DMS 273 (cell line): Measurements from ENCODE around the gene PCDHB11.
"Not testable (repeated sequence)": the region's sequence is repeated elsewhere in the genome, so short reads cannot be mapped to it uniquely, and the experiment has no call there.

Experiments used
- DNase-seq: peaks from one replicate; lab custom pipeline; 2025; ENCODE audit not compliant: unreplicated experiment; lab: John Stamatoyannopoulos, UW

Gene PCDHB11

DNA sequence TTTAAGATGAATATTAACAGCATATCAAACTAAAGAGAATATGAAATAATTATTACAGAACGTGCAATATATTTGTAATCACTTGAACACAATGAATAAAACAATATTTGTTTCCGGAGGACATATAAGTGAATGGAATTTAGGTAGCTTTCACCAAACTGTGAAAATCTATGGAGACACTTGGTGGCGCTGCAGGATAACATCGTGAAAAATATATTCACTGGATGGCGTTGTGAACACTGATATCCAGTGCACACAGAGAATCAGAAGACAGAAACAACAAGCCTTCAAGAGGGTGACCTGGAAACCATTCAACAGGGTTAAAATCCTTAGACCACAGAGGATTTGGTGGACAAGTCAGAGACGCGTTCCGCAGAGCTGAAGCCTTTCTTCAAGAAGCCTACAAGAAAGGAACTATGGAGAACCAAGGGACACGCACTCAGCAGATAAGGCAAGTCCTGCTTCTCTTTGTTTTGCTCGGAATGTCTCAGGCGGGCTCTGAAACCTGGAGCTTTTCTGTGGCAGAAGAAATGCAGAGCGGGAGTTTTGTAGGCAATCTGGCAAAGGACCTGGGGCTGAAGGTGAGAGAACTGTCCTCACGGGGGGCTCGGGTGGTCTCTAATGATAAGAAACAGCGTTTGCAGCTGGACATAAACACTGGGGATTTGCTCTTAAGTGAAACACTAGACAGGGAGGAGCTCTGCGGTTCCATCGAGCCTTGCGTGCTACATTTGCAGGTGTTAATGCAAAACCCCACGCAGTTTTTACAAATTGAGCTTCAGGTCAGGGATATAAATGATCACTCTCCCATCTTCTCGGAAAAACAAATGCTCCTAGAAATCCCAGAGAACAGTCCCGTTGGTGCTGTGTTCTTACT is at the start of gene PCDHB11:
PCDHB11 (plus strand) TSS at position 269 of the 877 bp plus-strand sequence; CDS start at position 417, 148 bp downstream.
- DNase-seq: peak; percentile 60

DNA sequence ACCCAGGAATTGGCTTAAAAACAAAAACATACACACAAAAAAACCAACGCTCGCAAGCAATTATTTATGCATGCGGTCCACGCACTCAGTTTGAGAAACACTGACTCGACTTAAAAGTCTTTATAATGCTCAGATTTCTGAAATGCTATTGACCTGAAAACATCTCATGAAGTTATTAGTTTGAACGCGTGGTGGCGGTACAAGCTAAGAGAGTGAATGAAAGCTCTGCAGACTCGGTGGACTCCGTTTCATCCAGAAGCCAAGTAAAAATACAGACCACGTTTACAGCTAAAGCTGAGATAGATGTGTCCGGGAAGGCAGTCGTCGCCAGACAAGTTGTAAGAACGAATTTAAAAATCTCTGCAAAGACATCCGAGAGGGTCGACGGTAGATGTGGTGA is 49.6 kb upstream of the PCDHB11 start, which contains the start of gene PCDHB6:
PCDHB6 (plus strand) TSS at position 246 of the 400 bp plus-strand sequence. CDS start 201 bp downstream, outside the sequence.
- peak; percentile 1 for DNase-seq

DNA sequence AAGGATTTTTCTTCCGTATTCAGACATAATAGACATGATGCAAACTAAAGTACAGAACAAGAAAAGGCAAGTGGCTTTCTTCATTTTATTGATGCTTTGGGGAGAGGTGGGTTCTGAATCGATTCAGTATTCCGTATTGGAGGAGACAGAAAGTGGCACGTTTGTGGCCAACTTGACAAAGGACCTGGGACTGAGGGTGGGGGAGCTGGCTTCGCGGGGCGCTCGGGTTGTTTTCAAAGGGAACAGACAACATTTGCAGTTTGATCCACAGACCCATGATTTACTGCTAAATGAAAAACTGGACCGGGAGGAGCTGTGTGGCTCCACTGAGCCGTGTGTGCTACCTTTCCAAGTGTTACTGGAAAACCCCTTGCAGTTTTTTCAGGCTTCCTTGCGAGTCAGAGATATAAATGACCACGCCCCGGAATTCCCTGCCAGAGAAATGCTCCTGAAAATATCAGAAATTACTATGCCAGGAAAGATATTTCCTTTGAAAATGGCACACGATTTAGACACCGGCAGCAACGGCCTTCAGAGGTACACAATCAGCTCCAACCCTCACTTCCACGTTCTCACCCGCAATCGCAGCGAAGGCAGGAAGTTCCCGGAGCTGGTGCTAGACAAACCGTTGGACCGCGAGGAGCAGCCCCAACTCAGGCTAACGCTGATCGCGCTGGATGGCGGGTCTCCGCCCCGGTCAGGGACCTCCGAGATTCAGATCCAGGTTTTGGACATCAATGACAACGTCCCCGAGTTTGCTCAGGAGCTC is 49.0 kb upstream of the PCDHB11 start:
- DNase-seq: no peak

DNA sequence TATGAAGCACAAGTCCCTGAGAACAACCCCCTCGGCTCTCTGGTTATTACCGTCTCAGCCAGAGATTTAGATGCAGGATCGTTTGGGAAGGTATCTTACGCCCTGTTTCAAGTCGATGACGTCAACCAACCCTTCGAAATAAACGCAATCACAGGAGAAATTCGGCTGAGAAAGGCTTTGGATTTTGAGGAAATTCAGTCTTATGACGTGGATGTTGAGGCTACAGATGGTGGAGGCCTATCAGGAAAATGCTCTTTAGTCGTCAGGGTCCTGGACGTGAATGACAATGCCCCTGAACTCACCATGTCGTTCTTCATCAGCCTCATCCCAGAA is 48.5 kb upstream of the PCDHB11 start:
- DNase-seq: no peak

DNA sequence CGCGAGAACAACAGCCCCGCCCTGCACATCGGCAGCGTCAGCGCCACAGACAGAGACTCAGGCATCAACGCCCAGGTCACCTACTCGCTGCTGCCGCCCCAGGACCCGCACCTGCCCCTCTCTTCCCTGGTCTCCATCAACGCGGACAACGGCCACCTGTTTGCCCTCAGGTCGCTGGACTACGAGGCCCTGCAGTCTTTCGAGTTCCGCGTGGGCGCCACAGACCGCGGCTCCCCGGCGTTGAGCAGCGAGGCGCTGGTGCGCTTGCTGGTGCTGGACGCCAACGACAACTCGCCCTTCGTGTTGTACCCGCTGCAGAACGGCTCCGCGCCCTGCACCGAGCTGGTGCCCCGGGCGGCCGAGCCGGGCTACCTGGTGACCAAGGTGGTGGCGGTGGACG is 47.8 kb upstream of the PCDHB11 start:
- not testable (repeated sequence) for DNase-seq

DNA sequence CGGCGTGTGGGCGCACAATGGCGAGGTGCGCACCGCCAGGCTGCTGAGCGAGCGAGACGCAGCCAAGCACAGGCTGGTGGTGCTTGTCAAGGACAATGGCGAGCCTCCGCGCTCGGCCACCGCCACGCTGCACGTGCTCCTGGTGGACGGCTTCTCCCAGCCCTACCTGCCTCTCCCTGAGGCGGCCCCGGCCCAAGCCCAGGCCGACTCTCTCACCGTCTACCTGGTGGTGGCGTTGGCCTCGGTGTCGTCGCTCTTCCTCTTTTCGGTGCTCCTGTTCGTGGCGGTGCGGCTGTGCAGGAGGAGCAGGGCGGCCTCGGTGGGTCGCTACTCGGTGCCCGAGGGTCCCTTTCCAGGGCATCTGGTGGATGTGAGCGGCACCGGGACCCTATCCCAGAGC is 47.3 kb upstream of the PCDHB11 start:
- not testable (repeated sequence) for DNase-seq

DNA sequence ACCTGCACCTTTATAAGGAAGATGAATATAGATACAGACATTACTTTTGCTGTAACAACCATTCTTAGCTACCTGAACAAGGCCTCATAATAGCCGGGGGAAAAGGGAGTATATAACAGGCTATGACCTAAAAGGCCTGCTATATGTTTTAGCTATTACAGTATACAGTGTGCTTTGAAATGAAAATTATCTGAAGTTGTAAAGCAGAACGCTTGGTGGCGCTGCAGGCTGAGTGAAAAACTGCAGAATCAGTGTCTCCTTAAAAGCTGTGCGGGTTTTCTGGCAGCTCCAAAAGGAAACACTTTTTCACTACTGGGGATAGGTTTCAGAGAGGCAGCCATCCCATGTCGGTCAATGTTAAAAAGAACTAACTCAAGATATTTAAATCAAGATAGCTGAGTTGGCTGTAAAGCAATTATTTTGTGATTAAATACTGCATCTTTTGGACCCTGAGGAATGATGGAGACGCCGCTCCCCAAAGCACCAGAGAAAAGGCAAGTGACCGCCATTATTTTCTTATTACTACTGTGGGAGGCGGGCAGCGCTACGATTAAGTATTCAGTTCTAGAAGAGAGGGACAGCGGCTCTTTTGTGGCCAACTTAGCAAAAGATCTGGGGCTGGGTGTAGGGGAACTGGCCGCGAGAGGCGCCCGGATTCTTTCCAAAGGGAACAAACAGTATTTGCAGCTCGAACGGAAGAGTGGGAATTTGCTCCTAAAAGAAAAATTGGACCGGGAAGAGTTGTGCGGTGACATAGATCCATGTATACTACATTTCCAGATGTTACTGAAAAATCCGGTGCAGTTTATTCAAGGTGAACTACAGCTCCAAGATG is 43.7 kb upstream of the PCDHB11 start:
- DNase-seq: peak; percentile 48

DNA sequence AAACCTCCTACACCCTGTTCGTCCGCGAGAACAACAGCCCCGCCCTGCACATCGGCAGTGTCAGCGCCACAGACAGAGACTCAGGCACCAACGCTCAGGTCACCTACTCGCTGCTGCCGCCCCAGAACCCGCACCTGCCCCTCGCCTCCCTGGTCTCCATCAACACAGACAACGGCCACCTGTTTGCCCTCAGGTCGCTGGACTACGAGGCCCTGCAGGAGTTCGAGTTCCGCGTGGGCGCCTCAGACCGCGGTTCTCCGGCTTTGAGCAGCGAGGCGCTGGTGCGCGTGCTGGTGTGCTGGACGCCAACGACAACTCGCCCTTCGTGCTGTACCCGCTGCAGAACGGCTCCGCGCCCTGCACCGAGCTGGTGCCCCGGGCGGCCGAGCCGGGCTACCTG is 42.1 kb upstream of the PCDHB11 start:
- not testable (repeated sequence) for DNase-seq

DNA sequence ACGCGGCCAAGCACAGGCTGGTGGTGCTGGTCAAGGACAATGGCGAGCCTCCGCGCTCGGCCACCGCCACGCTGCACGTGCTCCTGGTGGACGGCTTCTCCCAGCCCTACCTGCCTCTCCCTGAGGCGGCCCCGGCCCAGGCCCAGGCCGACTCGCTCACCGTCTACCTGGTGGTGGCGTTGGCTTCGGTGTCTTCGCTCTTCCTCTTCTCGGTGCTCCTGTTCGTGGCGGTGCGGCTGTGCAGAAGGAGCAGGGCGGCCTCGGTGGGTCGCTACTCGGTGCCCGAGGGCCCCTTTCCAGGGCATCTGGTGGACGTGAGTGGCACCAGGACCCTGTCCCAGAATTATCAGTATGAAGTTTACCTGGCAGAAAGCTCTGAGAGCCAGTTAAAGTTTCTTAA is 41.5 kb upstream of the PCDHB11 start:
- DNase-seq: not testable (repeated sequence)

DNA sequence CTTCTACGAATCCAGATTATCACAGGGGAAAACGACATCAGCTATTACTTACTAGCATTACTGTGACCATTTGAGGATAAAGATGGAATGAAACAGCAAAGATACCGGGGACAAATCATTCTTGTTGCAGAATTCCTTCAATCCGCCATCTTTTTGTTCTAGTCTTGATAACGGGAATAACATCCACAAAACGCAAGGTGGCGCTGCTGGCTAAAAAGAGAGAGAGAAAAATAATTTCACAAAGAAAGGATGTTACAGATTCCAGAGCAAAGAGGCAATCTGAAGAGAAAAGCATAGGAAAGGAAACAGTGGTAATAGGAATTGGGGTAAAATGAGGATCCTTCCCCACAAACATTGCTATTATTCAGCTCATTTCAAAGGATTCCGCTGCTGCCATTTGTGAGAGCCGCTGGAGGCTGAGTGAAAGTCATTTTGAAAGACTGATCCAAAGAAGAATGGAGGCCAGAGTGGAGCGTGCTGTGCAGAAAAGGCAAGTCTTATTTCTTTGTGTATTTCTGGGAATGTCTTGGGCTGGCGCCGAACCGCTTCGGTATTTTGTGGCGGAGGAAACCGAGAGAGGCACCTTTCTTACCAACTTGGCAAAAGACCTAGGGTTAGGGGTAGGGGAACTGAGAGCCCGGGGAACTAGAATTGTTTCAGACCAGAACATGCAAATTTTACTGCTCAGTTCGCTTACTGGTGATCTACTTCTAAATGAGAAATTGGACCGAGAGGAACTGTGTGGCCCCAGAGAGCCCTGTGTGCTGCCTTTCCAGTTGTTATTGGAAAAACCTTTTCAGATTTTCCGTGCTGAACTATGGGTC is 26.8 kb upstream of the PCDHB11 start, which contains the start of gene PCDHB7:
PCDHB7 (plus strand) TSS at position 264 of the 824 bp plus-strand sequence; CDS start at position 456, 192 bp downstream.
- DNase-seq: peak; percentile 50

DNA sequence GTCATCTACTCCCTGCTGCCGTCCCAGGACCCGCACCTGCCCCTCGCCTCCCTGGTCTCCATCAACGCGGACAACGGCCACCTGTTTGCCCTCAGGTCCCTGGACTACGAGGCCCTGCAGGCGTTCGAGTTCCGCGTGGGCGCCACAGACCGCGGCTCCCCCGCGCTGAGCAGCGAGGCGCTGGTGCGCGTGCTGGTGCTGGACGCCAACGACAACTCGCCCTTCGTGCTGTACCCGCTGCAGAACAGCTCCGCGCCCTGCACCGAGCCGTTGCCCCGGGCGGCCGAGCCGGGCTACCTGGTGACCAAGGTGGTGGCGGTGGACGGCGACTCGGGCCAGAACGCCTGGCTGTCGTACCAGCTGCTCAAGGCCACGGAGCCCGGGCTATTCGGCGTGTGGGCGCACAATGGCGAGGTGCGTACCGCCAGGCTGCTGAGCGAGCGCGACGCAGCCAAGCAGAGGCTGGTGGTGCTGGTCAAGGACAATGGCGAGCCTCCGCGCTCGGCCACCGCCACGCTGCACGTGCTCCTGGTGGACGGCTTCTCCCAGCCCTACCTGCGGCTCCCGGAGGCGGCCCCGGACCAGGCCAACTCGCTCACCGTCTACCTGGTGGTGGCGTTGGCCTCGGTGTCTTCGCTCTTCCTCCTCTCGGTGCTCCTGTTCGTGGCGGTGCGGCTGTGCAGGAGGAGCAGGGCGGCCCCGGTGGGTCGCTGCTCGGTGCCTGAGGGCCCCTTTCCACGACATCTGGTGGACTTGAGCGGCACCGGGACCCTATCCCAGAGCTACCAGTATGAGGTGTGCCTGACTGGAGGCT is 24.9 kb upstream of the PCDHB11 start:
- DNase-seq: not testable (repeated sequence)

DNA sequence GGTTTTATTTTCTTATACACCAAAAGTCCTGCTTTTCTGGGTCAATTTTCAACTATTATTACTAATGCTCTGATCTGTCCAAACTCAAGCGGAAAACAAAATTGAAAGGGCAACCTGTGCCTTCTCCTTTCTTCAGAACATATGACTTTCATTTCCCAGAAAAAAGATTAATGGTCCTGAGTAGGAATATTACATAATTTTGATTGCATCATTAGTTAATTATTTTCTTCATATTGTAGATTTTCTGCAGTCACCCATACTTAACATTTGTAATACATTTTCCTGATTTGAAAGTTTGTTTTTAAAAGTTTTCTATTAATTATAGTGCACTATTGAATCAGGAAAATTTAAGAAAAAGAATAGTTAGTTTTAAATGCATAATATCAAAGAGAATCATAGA is 23.5 kb upstream of the PCDHB11 start:
- no peak for DNase-seq

DNA sequence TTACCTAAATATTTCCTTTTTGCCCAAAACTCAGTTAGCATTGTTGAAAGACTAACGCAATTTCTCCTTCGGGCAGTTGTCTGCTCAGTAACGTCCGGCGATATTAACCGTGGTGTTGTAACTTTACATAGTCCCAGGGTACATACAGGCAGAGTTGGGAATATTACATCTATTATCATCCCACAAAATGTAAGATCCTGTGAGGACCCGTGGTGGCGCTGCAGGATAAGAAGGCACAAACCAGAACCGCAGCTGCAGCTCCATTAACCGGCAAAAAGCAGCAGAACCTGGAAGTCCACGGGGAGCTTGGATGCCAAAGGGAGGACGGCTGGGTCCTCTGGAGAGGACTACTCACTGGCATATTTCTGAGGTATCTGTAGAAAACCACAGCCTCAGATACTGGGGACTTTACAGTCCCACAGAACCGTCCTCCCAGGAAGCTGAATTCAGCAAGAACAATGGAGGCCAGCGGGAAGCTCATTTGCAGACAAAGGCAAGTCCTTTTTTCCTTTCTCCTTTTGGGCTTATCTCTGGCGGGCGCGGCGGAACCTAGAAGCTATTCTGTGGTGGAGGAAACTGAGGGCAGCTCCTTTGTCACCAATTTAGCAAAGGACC is 21.7 kb upstream of the PCDHB11 start, which contains the start of gene PCDHB8:
PCDHB8 (plus strand) TSS at position 214 of the 615 bp plus-strand sequence; CDS start at position 459, 245 bp downstream.
- peak; percentile 38 for DNase-seq

DNA sequence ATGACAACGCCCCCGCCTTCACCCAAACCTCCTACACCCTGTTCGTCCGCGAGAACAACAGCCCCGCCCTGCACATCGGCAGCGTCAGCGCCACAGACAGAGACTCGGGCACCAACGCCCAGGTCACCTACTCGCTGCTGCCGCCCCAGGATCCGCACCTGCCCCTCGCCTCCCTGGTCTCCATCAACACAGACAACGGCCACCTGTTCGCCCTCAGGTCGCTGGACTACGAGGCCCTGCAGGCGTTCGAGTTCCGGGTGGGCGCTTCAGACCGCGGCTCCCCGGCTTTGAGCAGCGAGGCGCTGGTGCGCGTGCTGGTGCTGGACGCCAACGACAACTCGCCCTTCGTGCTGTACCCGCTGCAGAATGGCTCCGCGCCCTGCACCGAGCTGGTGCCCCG is 20.1 kb upstream of the PCDHB11 start:
- not testable (repeated sequence) for DNase-seq

DNA sequence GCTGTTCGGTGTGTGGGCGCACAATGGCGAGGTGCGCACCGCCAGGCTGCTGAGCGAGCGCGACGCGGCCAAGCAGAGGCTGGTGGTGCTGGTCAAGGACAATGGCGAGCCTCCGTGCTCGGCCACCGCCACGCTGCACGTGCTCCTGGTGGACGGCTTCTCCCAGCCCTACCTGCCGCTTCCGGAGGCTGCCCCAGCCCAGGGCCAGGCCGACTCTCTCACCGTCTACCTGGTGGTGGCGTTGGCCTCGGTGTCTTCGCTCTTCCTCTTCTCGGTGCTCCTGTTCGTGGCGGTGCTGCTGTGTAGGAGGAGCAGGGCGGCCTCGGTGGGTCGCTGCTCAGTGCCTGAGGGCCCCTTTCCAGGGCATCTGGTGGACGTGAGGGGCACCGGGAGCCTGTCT is 19.6 kb upstream of the PCDHB11 start:
- DNase-seq: not testable (repeated sequence)

DNA sequence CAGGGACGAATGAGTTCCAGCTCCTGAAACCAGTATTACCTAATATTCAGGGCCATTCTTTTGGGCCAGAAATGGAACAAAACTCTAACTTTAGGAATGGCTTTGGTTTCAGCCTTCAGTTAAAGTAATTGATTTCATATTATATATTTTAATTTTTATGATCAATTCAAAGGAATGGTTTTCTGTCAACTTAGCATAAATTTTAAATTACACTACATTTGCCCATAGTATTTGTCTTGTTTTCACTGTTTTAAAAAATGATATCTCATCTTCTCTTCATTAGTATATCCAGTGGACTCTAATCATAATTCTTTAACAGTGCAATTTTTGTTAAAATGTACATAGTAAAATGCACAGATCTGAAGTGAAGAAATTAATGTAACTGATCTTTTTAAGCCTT is 19.1 kb upstream of the PCDHB11 start:
- DNase-seq: no peak

DNA sequence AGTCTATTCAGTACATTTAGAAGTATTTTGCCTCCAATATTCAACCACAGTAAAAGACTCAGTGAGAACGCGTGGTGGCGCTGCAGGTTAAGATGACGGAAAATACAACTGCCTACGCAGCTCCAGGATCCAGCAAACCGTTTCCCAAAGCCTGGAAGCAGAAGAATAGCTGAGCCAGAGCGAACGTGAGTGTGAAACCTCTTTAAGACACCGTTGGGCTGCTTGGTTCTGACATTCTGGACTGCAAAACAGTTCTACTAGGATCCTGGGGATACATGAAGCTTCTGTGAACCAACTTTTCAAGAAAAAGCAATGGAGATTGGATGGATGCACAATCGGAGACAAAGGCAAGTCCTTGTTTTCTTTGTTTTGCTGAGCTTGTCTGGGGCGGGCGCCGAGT is 17.2 kb upstream of the PCDHB11 start, which contains the start of gene PCDHB16:
PCDHB16 (plus strand) TSS at position 140 of the 400 bp plus-strand sequence; CDS start at position 313, 173 bp downstream.
- DNase-seq: no peak

DNA sequence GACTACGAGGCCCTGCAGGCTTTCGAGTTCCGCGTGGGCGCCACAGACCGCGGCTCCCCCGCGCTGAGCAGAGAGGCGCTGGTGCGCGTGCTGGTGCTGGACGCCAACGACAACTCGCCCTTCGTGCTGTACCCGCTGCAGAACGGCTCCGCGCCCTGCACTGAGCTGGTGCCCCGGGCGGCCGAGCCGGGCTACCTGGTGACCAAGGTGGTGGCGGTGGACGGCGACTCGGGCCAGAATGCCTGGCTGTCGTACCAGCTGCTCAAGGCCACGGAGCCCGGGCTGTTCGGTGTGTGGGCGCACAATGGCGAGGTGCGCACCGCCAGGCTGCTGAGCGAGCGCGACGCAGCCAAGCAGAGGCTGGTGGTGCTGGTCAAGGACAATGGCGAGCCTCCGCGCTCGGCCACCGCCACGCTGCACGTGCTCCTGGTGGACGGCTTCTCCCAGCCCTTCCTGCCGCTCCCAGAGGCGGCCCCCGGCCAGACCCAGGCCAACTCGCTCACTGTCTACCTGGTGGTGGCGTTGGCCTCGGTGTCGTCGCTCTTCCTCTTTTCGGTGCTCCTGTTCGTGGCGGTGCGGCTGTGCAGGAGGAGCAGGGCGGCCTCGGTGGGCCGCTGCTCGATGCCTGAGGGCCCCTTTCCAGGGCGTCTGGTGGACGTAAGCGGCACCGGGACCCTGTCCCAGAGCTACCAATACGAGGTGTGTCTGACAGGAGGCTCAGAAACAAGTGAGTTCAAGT is 15.1 kb upstream of the PCDHB11 start:
- DNase-seq: not testable (repeated sequence)
